K562 treated with DMSO at 1 percent for 24 hours (cell line): ENCODE measurements around the gene TMEM200A. TPM values are rescaled to one million over a fixed set of nuclear protein-coding genes. Genes with fewer than 3 reads are reported as not detected.

Experiments
- total RNA-seq: library from RNA; unstranded; fragments of 300-600 nt; gene quantifications from 2 replicates; pipeline ENCODE4 v1.2.3, GENCODE V29; 2022; ENCODE audit warnings: low read depth; ENCODE audit not compliant: insufficient read depth

The TMEM200A gene
- total RNA-seq: not detected in 2 replicates

GRCh38 chr6:130365166-130366106 lies at the start of gene TMEM200A:
TMEM200A (plus strand) TSS chr6:130366017; CDS start chr6:130440423, 74,406 bp downstream.

Other genes with a start within 250 kb of the TMEM200A start
- not detected in 2 replicates for gene SAMD3, start 143.1 kb upstream of the TMEM200A start, total RNA-seq